Measurements from ENCODE around the gene CUZD1. TPM values are rescaled to one million over a fixed set of nuclear protein-coding genes. Genes with fewer than 3 reads are reported as not detected.

The CUZD1 gene
- polyA plus RNA-seq, 1 donor from 2014 or later, result not detected

DNA sequence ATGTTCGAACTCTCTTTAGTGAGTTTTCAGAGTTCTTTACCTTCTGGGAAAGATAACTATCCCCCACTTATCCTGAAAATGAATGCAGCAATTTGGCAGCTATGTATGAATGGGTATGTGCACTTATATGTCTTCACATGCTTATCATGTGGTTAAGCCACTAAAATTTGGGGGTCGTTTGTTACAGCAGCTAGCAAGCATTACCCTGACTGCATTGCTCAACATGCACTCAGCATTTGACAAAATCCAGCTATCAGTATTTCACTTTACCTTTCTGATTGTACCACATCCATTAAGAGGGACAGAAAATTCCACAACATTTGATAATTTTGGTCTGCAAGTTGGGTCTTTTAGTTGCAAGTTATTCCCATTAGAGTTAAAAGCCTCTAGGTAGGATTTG is 9.7 kb downstream of the CUZD1 start:
- no peak overlapping the region for H3K27ac ChIP-seq (ENCODE audit: low read length)
- H3K9ac ChIP-seq (ENCODE audit: low read length), result no peak overlapping the region
- no peak overlapping the region for H2AFZ ChIP-seq (ENCODE audit: low read depth, low read length)
- no peaks in the 10 kb centered on the region for H3F3A ChIP-seq (ENCODE audit: insufficient read depth, low read length, poor library complexity, severe bottlenecking)
- H3K27me3 ChIP-seq (ENCODE audit: insufficient read depth, low read depth, low read length), result no peaks in the 10 kb centered on the region
- no peak for TF ChIP-seq SMC3 (conservative IDR thresholded peaks at IDR 0.05; ENCODE audit: poor library complexity)
- TF ChIP-seq MXI1 (conservative IDR thresholded peaks at IDR 0.05; ENCODE audit: poor library complexity, severe bottlenecking), result no peak
- no peak for TF ChIP-seq TAF1 (IDR thresholded peaks at IDR 0.05; ENCODE audit: low read depth)
- TF ChIP-seq, protein P1, sequence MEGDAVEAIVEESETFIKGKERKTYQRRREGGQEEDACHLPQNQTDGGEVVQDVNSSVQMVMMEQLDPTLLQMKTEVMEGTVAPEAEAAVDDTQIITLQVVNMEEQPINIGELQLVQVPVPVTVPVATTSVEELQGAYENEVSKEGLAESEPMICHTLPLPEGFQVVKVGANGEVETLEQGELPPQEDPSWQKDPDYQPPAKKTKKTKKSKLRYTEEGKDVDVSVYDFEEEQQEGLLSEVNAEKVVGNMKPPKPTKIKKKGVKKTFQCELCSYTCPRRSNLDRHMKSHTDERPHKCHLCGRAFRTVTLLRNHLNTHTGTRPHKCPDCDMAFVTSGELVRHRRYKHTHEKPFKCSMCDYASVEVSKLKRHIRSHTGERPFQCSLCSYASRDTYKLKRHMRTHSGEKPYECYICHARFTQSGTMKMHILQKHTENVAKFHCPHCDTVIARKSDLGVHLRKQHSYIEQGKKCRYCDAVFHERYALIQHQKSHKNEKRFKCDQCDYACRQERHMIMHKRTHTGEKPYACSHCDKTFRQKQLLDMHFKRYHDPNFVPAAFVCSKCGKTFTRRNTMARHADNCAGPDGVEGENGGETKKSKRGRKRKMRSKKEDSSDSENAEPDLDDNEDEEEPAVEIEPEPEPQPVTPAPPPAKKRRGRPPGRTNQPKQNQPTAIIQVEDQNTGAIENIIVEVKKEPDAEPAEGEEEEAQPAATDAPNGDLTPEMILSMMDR (IDR thresholded peaks at IDR 0.05; ENCODE audit: poor library complexity, severe bottlenecking), result no peak
- TF ChIP-seq, protein P2, sequence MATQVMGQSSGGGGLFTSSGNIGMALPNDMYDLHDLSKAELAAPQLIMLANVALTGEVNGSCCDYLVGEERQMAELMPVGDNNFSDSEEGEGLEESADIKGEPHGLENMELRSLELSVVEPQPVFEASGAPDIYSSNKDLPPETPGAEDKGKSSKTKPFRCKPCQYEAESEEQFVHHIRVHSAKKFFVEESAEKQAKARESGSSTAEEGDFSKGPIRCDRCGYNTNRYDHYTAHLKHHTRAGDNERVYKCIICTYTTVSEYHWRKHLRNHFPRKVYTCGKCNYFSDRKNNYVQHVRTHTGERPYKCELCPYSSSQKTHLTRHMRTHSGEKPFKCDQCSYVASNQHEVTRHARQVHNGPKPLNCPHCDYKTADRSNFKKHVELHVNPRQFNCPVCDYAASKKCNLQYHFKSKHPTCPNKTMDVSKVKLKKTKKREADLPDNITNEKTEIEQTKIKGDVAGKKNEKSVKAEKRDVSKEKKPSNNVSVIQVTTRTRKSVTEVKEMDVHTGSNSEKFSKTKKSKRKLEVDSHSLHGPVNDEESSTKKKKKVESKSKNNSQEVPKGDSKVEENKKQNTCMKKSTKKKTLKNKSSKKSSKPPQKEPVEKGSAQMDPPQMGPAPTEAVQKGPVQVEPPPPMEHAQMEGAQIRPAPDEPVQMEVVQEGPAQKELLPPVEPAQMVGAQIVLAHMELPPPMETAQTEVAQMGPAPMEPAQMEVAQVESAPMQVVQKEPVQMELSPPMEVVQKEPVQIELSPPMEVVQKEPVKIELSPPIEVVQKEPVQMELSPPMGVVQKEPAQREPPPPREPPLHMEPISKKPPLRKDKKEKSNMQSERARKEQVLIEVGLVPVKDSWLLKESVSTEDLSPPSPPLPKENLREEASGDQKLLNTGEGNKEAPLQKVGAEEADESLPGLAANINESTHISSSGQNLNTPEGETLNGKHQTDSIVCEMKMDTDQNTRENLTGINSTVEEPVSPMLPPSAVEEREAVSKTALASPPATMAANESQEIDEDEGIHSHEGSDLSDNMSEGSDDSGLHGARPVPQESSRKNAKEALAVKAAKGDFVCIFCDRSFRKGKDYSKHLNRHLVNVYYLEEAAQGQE (IDR thresholded peaks at IDR 0.05; ENCODE audit: borderline replicate concordance), result no peak
- H3K4me3 ChIP-seq (ENCODE audit: low read length), result no peak overlapping the region
- no peaks in the 10 kb centered on the region for H3K9me2 ChIP-seq (ENCODE audit: insufficient read depth, low read length)
- H3K79me2 ChIP-seq (replicated peaks; ENCODE audit: insufficient read depth, low read length), result no peaks in the 10 kb centered on the region
- H3K4me2 ChIP-seq (ENCODE audit: low read length), result no peak overlapping the region
- no peaks in the 10 kb centered on the region for H4K20me1 ChIP-seq (ENCODE audit: insufficient read depth)
- H3K9me3 ChIP-seq (ENCODE audit: low read length), result no peaks in the 10 kb centered on the region
- no peaks in the 10 kb centered on the region for H3K36me3 ChIP-seq (ENCODE audit: insufficient read depth, low read length)

DNA sequence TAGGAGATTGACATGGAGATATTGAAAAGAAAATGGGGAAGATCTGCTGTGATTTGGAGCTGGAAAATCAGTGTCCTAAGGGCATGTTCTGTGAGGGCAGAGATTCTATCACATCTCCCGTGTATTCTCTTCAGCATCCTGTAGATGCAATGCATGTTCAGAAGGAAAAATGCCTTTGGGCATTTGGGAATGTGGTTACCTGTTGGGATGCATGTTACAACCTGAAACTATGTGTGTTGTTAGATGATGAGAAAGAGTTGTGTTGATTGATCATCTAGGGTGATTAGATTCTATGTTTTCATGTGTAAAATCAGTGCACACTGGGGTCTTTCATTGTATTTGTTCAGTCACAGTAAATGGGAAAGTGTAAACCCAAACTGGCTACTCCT is 14.7 kb downstream of the CUZD1 start:
- Histone ChIP-seq H3K27me3 (ENCODE audit: insufficient read depth, low read depth, low read length) (no peaks in the 10 kb centered on the region), H3K9ac (ENCODE audit: low read length) (no peak overlapping the region), H3K36me3 (ENCODE audit: insufficient read depth, low read length) (no peaks in the 10 kb centered on the region), H4K20me1 (ENCODE audit: insufficient read depth) (no peaks in the 10 kb centered on the region), H3K9me3 (ENCODE audit: low read length) (no peaks in the 10 kb centered on the region), H3F3A (ENCODE audit: insufficient read depth, low read length, poor library complexity, severe bottlenecking) (no peaks in the 10 kb centered on the region), H3K27ac (ENCODE audit: low read length) (no peak overlapping the region), H3K9me2 (ENCODE audit: insufficient read depth, low read length) (no peaks in the 10 kb centered on the region), H2AFZ (ENCODE audit: low read depth, low read length) (no peak overlapping the region), H3K4me3 (ENCODE audit: low read length) (no peak overlapping the region), H3K4me2 (ENCODE audit: low read length) (no peak overlapping the region), H3K79me2 (replicated peaks; ENCODE audit: insufficient read depth, low read length) (no peaks in the 10 kb centered on the region)
- TF ChIP-seq EP300 (conservative IDR thresholded peaks at IDR 0.05; ENCODE audit: poor library complexity, severe bottlenecking), result no peak
- TF ChIP-seq POLR2AphosphoS5 (IDR thresholded peaks at IDR 0.05), result no peak
- TF ChIP-seq, protein P2 (IDR thresholded peaks at IDR 0.05; ENCODE audit: borderline replicate concordance), result no peak
- no peak for TF ChIP-seq EZH2 (IDR thresholded peaks at IDR 0.05; ENCODE audit: borderline replicate concordance, insufficient read depth, low read length, poor library complexity, severe bottlenecking)
- no peak for TF ChIP-seq TAF1 (IDR thresholded peaks at IDR 0.05; ENCODE audit: low read depth)
- no peak for TF ChIP-seq RAD21 (conservative IDR thresholded peaks at IDR 0.05)
- TF ChIP-seq, protein P1 (IDR thresholded peaks at IDR 0.05; ENCODE audit: poor library complexity, severe bottlenecking), result no peak
- TF ChIP-seq SMC3 (conservative IDR thresholded peaks at IDR 0.05; ENCODE audit: poor library complexity), result no peak
- no peak for TF ChIP-seq MXI1 (conservative IDR thresholded peaks at IDR 0.05; ENCODE audit: poor library complexity, severe bottlenecking)

All from neural cell (in vitro differentiated cells).